CD4-positive, alpha-beta T cell treated with Interferon alpha-2 for 1 hour (primary cell): Measurements from ENCODE around the gene MCMBP.

ENCODE experiments used
- DNase-seq, 2 donors: peaks; one replicate each; pipeline ENCODE4 v3.0.0-alpha.2; 2020 to 2022

MCMBP gene

DNA sequence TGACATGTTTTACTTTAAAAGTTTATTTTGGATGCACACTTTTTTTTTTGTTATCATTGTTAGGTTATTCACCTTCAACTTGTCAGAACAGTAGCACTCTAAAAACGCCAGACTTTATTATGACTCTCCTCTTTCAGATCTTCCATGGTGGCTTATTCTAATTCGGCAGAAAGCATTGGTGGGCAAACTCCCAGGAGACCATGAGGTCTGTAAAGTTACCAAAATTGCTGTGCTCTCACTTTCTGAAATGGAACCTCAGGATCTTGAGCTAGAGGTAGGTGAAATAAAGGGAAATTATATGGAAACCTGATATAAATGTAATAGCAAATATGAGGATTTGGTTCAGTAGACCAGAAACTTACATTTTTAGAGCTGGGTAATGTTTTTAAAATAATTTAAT, 91.1 kb downstream of the MCMBP start:
- DNase-seq, result no peak

- no peak for DNase-seq
Measured at GRCh38 chr10:119780879-119781480, 91.7 kb downstream of the MCMBP start.
